OCI-LY3 (cell line): ENCODE data around the gene SYNE3.

Experiments used
- H2AFZ ChIP-seq: fragments of 200-600, 300-600 bp; shearing (Covaris generic); 2 replicates; pipeline ENCODE4 v1.6.0; 2014; ENCODE audit warnings: antibody characterized with exemption, low read depth, low read length
- H3K27ac ChIP-seq: fragments of 200-600, 300-600 bp; sonication (generic); 2 replicates; pipeline ENCODE4 v1.5.1; 2014; ENCODE audit warnings: mild to moderate bottlenecking, low read length, moderate library complexity, mixed read lengths
- H3K27me3 ChIP-seq: fragments of 200-600, 300-600 bp; sonication (generic); 2 replicates; pipeline ENCODE4 v1.6.1; 2014; ENCODE audit warnings: low read depth, low read length, mixed read lengths
- H3K36me3 ChIP-seq: fragments of 200-600, 300-600 bp; sonication (generic); replicated peaks from 2 replicates; pipeline ENCODE3; 2014; ENCODE audit warnings: low read depth, low read length, mixed read lengths
- H3K4me1 ChIP-seq: fragments of 300-600, 200-600 bp; sonication (generic); 2 replicates; pipeline ENCODE4 v1.6.1; 2014; ENCODE audit warnings: low read length, mixed read lengths
- H3K4me2 ChIP-seq: fragments of 200-600, 300-600 bp; sonication (generic); 2 replicates; pipeline ENCODE4 v1.6.1; 2014; ENCODE audit warnings: low read length, mixed read lengths
- H3K4me3 ChIP-seq: fragments of 300-600, 200-600 bp; sonication (generic); 2 replicates; pipeline ENCODE4 v1.5.1; 2014; ENCODE audit warnings: antibody characterized with exemption, mild to moderate bottlenecking, low read length, moderate library complexity
- H3K79me2 ChIP-seq: fragments of 300-600, 200-600 bp; shearing (Covaris generic); 2 replicates; pipeline ENCODE4 v1.6.1; 2014; ENCODE audit warnings: mild to moderate bottlenecking, low read length, mixed read lengths
- H3K9ac ChIP-seq: fragments of 300-600, 200-600 bp; shearing (Covaris generic); 2 replicates; pipeline ENCODE4 v1.6.0; 2014; ENCODE audit warnings: mild to moderate bottlenecking, low read length, moderate library complexity
- H3K9me3 ChIP-seq: fragments of 200-600, 300-600 bp; shearing (Covaris generic); 2 replicates; pipeline ENCODE4 v1.6.1; 2014; ENCODE audit warnings: low read length, mixed read lengths; ENCODE audit not compliant: insufficient read depth
- H4K20me1 ChIP-seq: fragments of 200-600, 300-600 bp; sonication (generic); 2 replicates; pipeline ENCODE4 v1.6.1; 2016; ENCODE audit warnings: low read length, mixed read lengths; ENCODE audit not compliant: insufficient read depth
- EZH2phosphoT487 ChIP-seq: fragments of 200-600 bp; shearing (Covaris generic); IDR thresholded peaks from 2 replicates; pipeline ENCODE4 v1.6.1; 2018; ENCODE audit warnings: antibody characterized with exemption, mixed run types, low read depth
- TF ChIP-seq, protein P1 (sequence below): fragments of 200-600, 300-600 bp; sonication (generic); IDR thresholded peaks from 2 replicates; pipeline ENCODE4 v1.5.1; 2014; ENCODE audit warnings: antibody characterized with exemption, low read length, low read depth

SYNE3 gene

DNA sequence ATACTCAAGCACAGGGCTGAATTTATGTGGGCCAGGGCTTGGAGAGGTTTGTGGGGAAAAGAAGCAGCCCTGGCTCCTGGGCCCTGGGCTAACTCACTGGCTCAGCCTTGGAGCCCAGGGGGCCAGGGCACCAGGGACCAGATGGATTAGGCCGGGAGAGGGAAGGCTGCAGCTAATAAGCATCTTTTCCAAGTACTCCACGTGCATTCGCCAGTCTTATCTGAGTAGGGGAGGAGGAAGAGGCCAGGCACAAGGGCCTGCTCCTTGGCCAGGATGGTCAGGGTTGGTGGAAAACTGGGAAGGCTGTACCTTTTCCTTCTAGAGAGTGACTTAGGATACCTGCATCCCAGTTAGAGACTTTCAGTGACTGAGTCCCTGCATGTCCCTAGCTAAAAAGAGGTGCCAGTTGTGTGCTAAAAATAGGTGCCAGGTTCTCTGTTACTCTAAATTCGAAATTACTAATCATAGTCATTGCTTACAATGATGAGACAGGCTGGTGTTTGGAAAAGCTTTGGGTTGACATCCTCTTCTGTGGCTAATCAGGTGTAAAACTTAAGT lies 19.7 kb upstream of the SYNE3 start:
- Histone ChIP-seq H3K27me3 (no peaks in the 10 kb centered on the region), H2AFZ (no peak overlapping the region), H3K27ac (no peak overlapping the region), H3K4me1 (peaks cover 31% of the 10 kb centered on the region), H3K79me2 (peaks cover 96% of the 10 kb centered on the region), H3K9me3 (no peaks in the 10 kb centered on the region), H4K20me1 (peaks cover 40% of the 10 kb centered on the region), H3K9ac (peak overlapping the region; percentile 76), H3K36me3 (peaks cover 15% of the 10 kb centered on the region), H3K4me2 (peak overlapping the region; percentile 79), H3K4me3 (peak overlapping the region; percentile 87)
- TF ChIP-seq, protein P1, sequence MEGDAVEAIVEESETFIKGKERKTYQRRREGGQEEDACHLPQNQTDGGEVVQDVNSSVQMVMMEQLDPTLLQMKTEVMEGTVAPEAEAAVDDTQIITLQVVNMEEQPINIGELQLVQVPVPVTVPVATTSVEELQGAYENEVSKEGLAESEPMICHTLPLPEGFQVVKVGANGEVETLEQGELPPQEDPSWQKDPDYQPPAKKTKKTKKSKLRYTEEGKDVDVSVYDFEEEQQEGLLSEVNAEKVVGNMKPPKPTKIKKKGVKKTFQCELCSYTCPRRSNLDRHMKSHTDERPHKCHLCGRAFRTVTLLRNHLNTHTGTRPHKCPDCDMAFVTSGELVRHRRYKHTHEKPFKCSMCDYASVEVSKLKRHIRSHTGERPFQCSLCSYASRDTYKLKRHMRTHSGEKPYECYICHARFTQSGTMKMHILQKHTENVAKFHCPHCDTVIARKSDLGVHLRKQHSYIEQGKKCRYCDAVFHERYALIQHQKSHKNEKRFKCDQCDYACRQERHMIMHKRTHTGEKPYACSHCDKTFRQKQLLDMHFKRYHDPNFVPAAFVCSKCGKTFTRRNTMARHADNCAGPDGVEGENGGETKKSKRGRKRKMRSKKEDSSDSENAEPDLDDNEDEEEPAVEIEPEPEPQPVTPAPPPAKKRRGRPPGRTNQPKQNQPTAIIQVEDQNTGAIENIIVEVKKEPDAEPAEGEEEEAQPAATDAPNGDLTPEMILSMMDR, result no peak
- no peak for TF ChIP-seq EZH2phosphoT487

DNA sequence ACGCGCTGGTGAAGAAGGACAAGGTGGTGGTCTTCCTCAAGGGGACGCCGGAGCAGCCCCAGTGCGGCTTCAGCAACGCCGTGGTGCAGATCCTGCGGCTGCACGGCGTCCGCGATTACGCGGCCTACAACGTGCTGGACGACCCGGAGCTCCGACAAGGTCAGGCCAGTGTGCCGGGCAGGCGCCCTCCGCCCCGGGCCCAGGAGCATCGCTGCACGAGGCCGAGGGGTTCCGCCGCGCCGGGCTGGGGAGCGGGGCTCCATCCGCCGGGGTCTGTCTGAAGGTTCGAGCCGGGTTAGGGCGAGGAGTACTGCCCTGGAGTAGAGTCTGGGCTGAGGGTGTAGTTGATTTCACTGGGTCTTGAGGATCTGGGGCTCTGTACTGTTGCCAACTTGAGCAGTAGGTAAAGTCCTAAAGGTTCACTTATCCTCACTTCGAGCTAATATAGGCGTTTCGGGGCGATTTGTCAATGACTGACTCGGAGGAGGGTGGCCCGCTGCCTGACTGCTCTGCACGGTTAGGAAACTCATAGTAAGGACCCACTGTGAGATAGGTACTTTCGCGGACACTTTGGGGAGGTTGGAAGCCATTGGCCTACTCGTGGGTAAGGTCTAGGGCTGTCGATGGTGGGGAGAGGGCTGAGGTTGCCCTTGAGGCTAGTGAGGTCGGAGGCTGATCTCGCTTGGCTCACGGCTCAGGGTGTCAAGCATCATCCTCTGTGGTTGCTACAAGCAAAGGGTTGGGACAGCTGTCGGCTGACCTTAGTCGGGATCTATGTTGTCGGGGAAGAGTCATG lies 19.0 kb upstream of the SYNE3 start:
- H3K27ac ChIP-seq, result no peak overlapping the region
- no peaks in the 10 kb centered on the region for H3K27me3 ChIP-seq
- H4K20me1 ChIP-seq, result peaks cover 45% of the 10 kb centered on the region
- peaks cover 96% of the 10 kb centered on the region for H3K79me2 ChIP-seq
- peak overlapping the region; percentile 79 for H3K4me2 ChIP-seq
- peaks cover 31% of the 10 kb centered on the region for H3K4me1 ChIP-seq
- no peaks in the 10 kb centered on the region for H3K9me3 ChIP-seq
- TF ChIP-seq EZH2phosphoT487, result no peak
- TF ChIP-seq, protein P1, result no peak
- peaks cover 17% of the 10 kb centered on the region for H3K36me3 ChIP-seq
- H3K9ac ChIP-seq, result peak overlapping the region; percentile 76
- peak overlapping the region; percentile 87 for H3K4me3 ChIP-seq
- no peak overlapping the region for H2AFZ ChIP-seq

DNA sequence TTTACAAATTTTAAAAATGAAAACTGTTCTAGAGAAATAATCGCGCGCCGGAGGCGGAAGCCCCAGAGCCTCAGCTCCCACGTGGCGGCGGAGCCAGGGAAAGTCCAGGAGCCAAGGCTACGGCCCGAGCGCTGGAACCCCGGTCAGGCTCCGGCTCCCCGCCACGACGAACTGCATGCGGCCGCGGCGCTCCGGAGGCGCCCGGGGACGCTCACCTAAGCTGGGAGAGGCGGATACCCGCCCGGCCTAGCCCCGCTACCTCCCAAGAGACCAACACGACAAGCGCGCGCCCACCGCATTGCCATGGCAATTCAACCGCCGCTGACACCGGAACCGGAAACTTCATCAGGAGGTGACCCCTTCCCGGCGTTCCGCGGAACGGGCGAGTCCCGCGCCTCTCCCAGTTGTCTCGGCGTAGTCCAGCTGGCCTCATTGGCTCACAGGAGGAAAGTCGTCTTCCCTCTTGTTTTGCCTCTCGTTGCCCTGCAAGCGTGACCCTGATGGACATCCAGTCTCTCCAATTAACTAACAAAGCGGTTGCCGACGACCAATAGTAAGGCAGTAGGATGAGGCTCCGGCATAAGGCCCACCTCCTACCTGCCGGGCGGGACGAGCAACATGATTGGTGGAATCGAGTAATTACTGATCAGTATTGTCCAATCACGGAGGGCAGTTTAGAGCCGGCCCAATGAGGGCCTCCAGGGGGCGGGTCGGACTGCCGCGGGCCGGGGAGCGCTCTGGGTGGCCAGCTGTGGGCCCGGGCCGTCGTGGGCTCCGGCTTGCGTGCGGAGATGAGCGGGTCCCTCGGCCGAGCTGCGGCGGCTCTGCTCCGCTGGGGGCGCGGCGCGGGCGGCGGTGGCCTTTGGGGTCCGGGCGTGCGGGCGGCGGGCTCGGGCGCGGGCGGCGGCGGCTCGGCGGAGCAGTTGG lies 18.1 kb upstream of the SYNE3 start, which contains the start of gene GLRX5:
TSS of gene GLRX5 (plus strand) at position 752 of the 927 bp plus-strand sequence. CDS start at position 792, 40 bp downstream.
- peaks cover 18% of the 10 kb centered on the region for H3K36me3 ChIP-seq
- TF ChIP-seq, protein P1, result no peak
- no peak for TF ChIP-seq EZH2phosphoT487
- H3K9ac ChIP-seq, result peak within 1 kb of the TSS; percentile 81
- peak within 1 kb of the TSS; percentile 82 for H3K4me2 ChIP-seq
- peak within 1 kb of the TSS; percentile 67 for H3K27ac ChIP-seq
- H3K9me3 ChIP-seq, result no peaks in the 10 kb centered on the region
- peaks cover 95% of the 10 kb centered on the region for H3K79me2 ChIP-seq
- H3K27me3 ChIP-seq, result no peaks in the 10 kb centered on the region
- H3K4me3 ChIP-seq, result peak within 1 kb of the TSS; percentile 87
- H3K4me1 ChIP-seq, result peaks cover 31% of the 10 kb centered on the region
- peaks cover 47% of the 10 kb centered on the region for H4K20me1 ChIP-seq
- no peak within 1 kb of the TSS for H2AFZ ChIP-seq
